ENCODE measurements around the gene MYOZ2.

The MYOZ2 gene

GRCh38 chr4:119106036-119107000, 29.3 kb upstream of the MYOZ2 start:
- Histone ChIP-seq H3K36me3 (ENCODE audit: control insufficient read depth, low read depth, low read length) (no peaks in the 10 kb centered on the region), H3K27ac (ENCODE audit: low read length) (no peak overlapping the region), H3K9ac (ENCODE audit: low read length) (no peak overlapping the region), H3K4me1 (ENCODE audit: control insufficient read depth, low read depth, low read length) (no peaks in the 10 kb centered on the region), H3K4me3 (ENCODE audit: low read length) (no peak overlapping the region), H3K27me3 (ENCODE audit: control insufficient read depth, insufficient read depth, low read length) (no peaks in the 10 kb centered on the region), H3K9me3 (ENCODE audit: control insufficient read depth, low read depth, low read length) (no peaks in the 10 kb centered on the region)

GRCh38 chr4:119110121-119110520, 25.5 kb upstream of the MYOZ2 start:
- no peaks in the 10 kb centered on the region for H3K4me1 ChIP-seq (ENCODE audit: control insufficient read depth, low read depth, low read length)
- H3K9me3 ChIP-seq (ENCODE audit: control insufficient read depth, low read depth, low read length) = no peaks in the 10 kb centered on the region
- H3K27ac ChIP-seq (ENCODE audit: low read length) = no peak overlapping the region
- H3K36me3 ChIP-seq (ENCODE audit: control insufficient read depth, low read depth, low read length) = no peaks in the 10 kb centered on the region
- no peak overlapping the region for H3K9ac ChIP-seq (ENCODE audit: low read length)
- no peaks in the 10 kb centered on the region for H3K27me3 ChIP-seq (ENCODE audit: control insufficient read depth, insufficient read depth, low read length)
- no peak overlapping the region for H3K4me3 ChIP-seq (ENCODE audit: low read length)

- H3K27ac ChIP-seq (ENCODE audit: low read length) = no peak overlapping the region
- H3K9me3 ChIP-seq (ENCODE audit: control insufficient read depth, low read depth, low read length) = no peaks in the 10 kb centered on the region
- no peak overlapping the region for H3K9ac ChIP-seq (ENCODE audit: low read length)
- H3K4me1 ChIP-seq (ENCODE audit: control insufficient read depth, low read depth, low read length) = no peaks in the 10 kb centered on the region
- H3K36me3 ChIP-seq (ENCODE audit: control insufficient read depth, low read depth, low read length) = no peaks in the 10 kb centered on the region
- no peaks in the 10 kb centered on the region for H3K27me3 ChIP-seq (ENCODE audit: control insufficient read depth, insufficient read depth, low read length)
- no peak overlapping the region for H3K4me3 ChIP-seq (ENCODE audit: low read length)
Observed at GRCh38 chr4:119111296-119111695, 24.3 kb upstream of the MYOZ2 start.

GRCh38 chr4:119113033-119113655, 22.5 kb upstream of the MYOZ2 start:
- H3K4me3 ChIP-seq (ENCODE audit: low read length) = no peak overlapping the region

GRCh38 chr4:119116021-119116420, 19.6 kb upstream of the MYOZ2 start:
- H3K36me3 ChIP-seq (ENCODE audit: control insufficient read depth, low read depth, low read length) = no peaks in the 10 kb centered on the region
- no peaks in the 10 kb centered on the region for H3K27me3 ChIP-seq (ENCODE audit: control insufficient read depth, insufficient read depth, low read length)
- H3K9ac ChIP-seq (ENCODE audit: low read length) = no peak overlapping the region
- no peaks in the 10 kb centered on the region for H3K4me1 ChIP-seq (ENCODE audit: control insufficient read depth, low read depth, low read length)
- no peaks in the 10 kb centered on the region for H3K9me3 ChIP-seq (ENCODE audit: control insufficient read depth, low read depth, low read length)
- H3K27ac ChIP-seq (ENCODE audit: low read length) = no peak overlapping the region
- no peak overlapping the region for H3K4me3 ChIP-seq (ENCODE audit: low read length)

More at GRCh38 chr4:119113033-119113655, 22.5 kb upstream of the MYOZ2 start:
- Histone ChIP-seq H3K27ac (ENCODE audit: low read length) (no peak overlapping the region), H3K9ac (ENCODE audit: low read length) (no peak overlapping the region), H3K27me3 (ENCODE audit: control insufficient read depth, insufficient read depth, low read length) (no peaks in the 10 kb centered on the region), H3K4me1 (ENCODE audit: control insufficient read depth, low read depth, low read length) (no peaks in the 10 kb centered on the region), H3K9me3 (ENCODE audit: control insufficient read depth, low read depth, low read length) (no peaks in the 10 kb centered on the region), H3K36me3 (ENCODE audit: control insufficient read depth, low read depth, low read length) (no peaks in the 10 kb centered on the region)

GRCh38 chr4:119116925-119117900, 18.4 kb upstream of the MYOZ2 start:
- H3K9ac ChIP-seq (ENCODE audit: low read length) = no peak overlapping the region
- H3K36me3 ChIP-seq (ENCODE audit: control insufficient read depth, low read depth, low read length) = no peaks in the 10 kb centered on the region
- no peaks in the 10 kb centered on the region for H3K27me3 ChIP-seq (ENCODE audit: control insufficient read depth, insufficient read depth, low read length)
- H3K27ac ChIP-seq (ENCODE audit: low read length) = no peak overlapping the region
- H3K4me3 ChIP-seq (ENCODE audit: low read length) = no peak overlapping the region
- no peaks in the 10 kb centered on the region for H3K9me3 ChIP-seq (ENCODE audit: control insufficient read depth, low read depth, low read length)
- no peaks in the 10 kb centered on the region for H3K4me1 ChIP-seq (ENCODE audit: control insufficient read depth, low read depth, low read length)

GRCh38 chr4:119118397-119118796, 17.2 kb upstream of the MYOZ2 start:
- no peak overlapping the region for H3K4me3 ChIP-seq (ENCODE audit: low read length)
- no peaks in the 10 kb centered on the region for H3K36me3 ChIP-seq (ENCODE audit: control insufficient read depth, low read depth, low read length)
- H3K27me3 ChIP-seq (ENCODE audit: control insufficient read depth, insufficient read depth, low read length) = no peaks in the 10 kb centered on the region
- H3K4me1 ChIP-seq (ENCODE audit: control insufficient read depth, low read depth, low read length) = no peaks in the 10 kb centered on the region
- no peak overlapping the region for H3K9ac ChIP-seq (ENCODE audit: low read length)
- no peak overlapping the region for H3K27ac ChIP-seq (ENCODE audit: low read length)
- H3K9me3 ChIP-seq (ENCODE audit: control insufficient read depth, low read depth, low read length) = no peaks in the 10 kb centered on the region

- Histone ChIP-seq H3K4me3 (ENCODE audit: low read length) (no peak overlapping the region), H3K27me3 (ENCODE audit: control insufficient read depth, insufficient read depth, low read length) (no peaks in the 10 kb centered on the region), H3K27ac (ENCODE audit: low read length) (no peak overlapping the region), H3K36me3 (ENCODE audit: control insufficient read depth, low read depth, low read length) (no peaks in the 10 kb centered on the region), H3K4me1 (ENCODE audit: control insufficient read depth, low read depth, low read length) (peaks cover 5% of the 10 kb centered on the region), H3K9me3 (ENCODE audit: control insufficient read depth, low read depth, low read length) (no peaks in the 10 kb centered on the region), H3K9ac (ENCODE audit: low read length) (no peak overlapping the region)
Observed at GRCh38 chr4:119124352-119124751, 11.3 kb upstream of the MYOZ2 start.

- Histone ChIP-seq H3K36me3 (ENCODE audit: control insufficient read depth, low read depth, low read length) (no peaks in the 10 kb centered on the region), H3K27me3 (ENCODE audit: control insufficient read depth, insufficient read depth, low read length) (no peaks in the 10 kb centered on the region), H3K4me3 (ENCODE audit: low read length) (no peak overlapping the region), H3K9ac (ENCODE audit: low read length) (no peak overlapping the region), H3K9me3 (ENCODE audit: control insufficient read depth, low read depth, low read length) (no peaks in the 10 kb centered on the region), H3K27ac (ENCODE audit: low read length) (no peak overlapping the region), H3K4me1 (ENCODE audit: control insufficient read depth, low read depth, low read length) (peaks cover 5% of the 10 kb centered on the region)
Observed at GRCh38 chr4:119125931-119126330, 9.7 kb upstream of the MYOZ2 start.

GRCh38 chr4:119128148-119128547, 7.5 kb upstream of the MYOZ2 start:
- H3K36me3 ChIP-seq (ENCODE audit: control insufficient read depth, low read depth, low read length) = no peaks in the 10 kb centered on the region
- H3K4me1 ChIP-seq (ENCODE audit: control insufficient read depth, low read depth, low read length) = peaks cover 5% of the 10 kb centered on the region
- no peak overlapping the region for H3K27ac ChIP-seq (ENCODE audit: low read length)
- no peaks in the 10 kb centered on the region for H3K9me3 ChIP-seq (ENCODE audit: control insufficient read depth, low read depth, low read length)
- H3K27me3 ChIP-seq (ENCODE audit: control insufficient read depth, insufficient read depth, low read length) = no peaks in the 10 kb centered on the region
- no peak overlapping the region for H3K9ac ChIP-seq (ENCODE audit: low read length)
- no peak overlapping the region for H3K4me3 ChIP-seq (ENCODE audit: low read length)

Data from iPS-18a (cell line).